Trophoblast cell (in vitro differentiated cells and primary cell): Measurements from ENCODE around the gene DEDD.

Experiments used
- DNase-seq, 2 donors: peaks; one replicate each; pipeline ENCODE4 v3.0.0-alpha.2; 2016
- H2AFZ ChIP-seq: 2 replicates; pipeline ENCODE4 v1.6.1; 2013; ENCODE audit warnings: low read length, moderate library complexity, mild to moderate bottlenecking; ENCODE audit not compliant: insufficient read depth, poor library complexity
- H2AK5ac ChIP-seq: 2 replicates; pipeline ENCODE4 v1.6.1; 2013; ENCODE audit warnings: mild to moderate bottlenecking, low read length
- H2BK120ac ChIP-seq: 2 replicates; pipeline ENCODE4 v1.6.1; 2013; ENCODE audit warnings: low read length, mild to moderate bottlenecking, moderate library complexity; ENCODE audit not compliant: insufficient read depth, poor library complexity
- H2BK12ac ChIP-seq: 2 replicates; pipeline ENCODE4 v1.6.1; 2013; ENCODE audit warnings: mild to moderate bottlenecking, low read length, moderate library complexity
- H2BK5ac ChIP-seq: 2 replicates; pipeline ENCODE4 v1.6.1; 2013; ENCODE audit warnings: low read length, low read depth, moderate library complexity, mild to moderate bottlenecking; ENCODE audit not compliant: poor library complexity
- H3K14ac ChIP-seq: 2 replicates; pipeline ENCODE4 v1.6.1; 2013; ENCODE audit warnings: mild to moderate bottlenecking, low read length
- H3K18ac ChIP-seq: 2 replicates; pipeline ENCODE4 v1.6.1; 2013; ENCODE audit warnings: mild to moderate bottlenecking, low read length
- H3K23ac ChIP-seq: 2 replicates; pipeline ENCODE4 v1.6.1; 2013; ENCODE audit warnings: low read length
- H3K27ac ChIP-seq: 2 replicates; pipeline ENCODE4 v1.5.1; 2013; ENCODE audit warnings: low read depth, mild to moderate bottlenecking, inconsistent platforms, low read length, moderate library complexity
- H3K27me3 ChIP-seq: 2 replicates; pipeline ENCODE4 v1.6.1; 2013; ENCODE audit warnings: inconsistent platforms, mild to moderate bottlenecking, low read length, moderate library complexity; ENCODE audit not compliant: insufficient read depth
- H3K36me3 ChIP-seq, 2 experiments: 1 replicate in 1 of 2; 2 replicates in 1 of 2; pipeline ENCODE4 v1.6.1; 2013; ENCODE audit warnings: low read length in 2 of 2, mild to moderate bottlenecking in 2 of 2, moderate library complexity in 1 of 2; ENCODE audit not compliant: insufficient read depth in 2 of 2, control insufficient read depth in 1 of 2
- H3K4ac ChIP-seq: 2 replicates; pipeline ENCODE4 v1.6.1; 2013; ENCODE audit warnings: low read depth, mild to moderate bottlenecking, low read length, moderate library complexity
- H3K4me1 ChIP-seq, 2 experiments: 1 replicate in 1 of 2; 2 replicates in 1 of 2; pipeline ENCODE4 v1.6.1; 2013; ENCODE audit warnings: low read length in 2 of 2, mild to moderate bottlenecking in 2 of 2, moderate library complexity in 1 of 2; ENCODE audit not compliant: insufficient read depth in 2 of 2, control insufficient read depth in 1 of 2
- H3K4me2 ChIP-seq: 2 replicates; pipeline ENCODE4 v1.6.1; 2013; ENCODE audit warnings: inconsistent platforms, mild to moderate bottlenecking, low read length, moderate library complexity
- H3K4me3 ChIP-seq: 2 replicates; pipeline ENCODE4 v1.5.1; 2013; ENCODE audit warnings: mild to moderate bottlenecking, low read depth, low read length, inconsistent platforms
- H3K79me1 ChIP-seq: one replicate; pipeline ENCODE4 v1.6.1; 2013; ENCODE audit warnings: low read length
- H3K79me2 ChIP-seq: 2 replicates; pipeline ENCODE4 v1.6.1; 2013; ENCODE audit warnings: low read length, mild to moderate bottlenecking; ENCODE audit not compliant: control insufficient read depth, insufficient read depth, poor library complexity
- H3K9ac ChIP-seq: 2 replicates; pipeline ENCODE4 v1.6.1; 2013; ENCODE audit warnings: mild to moderate bottlenecking, low read length
- H3K9me3 ChIP-seq: 2 replicates; pipeline ENCODE4 v1.6.1; 2013; ENCODE audit warnings: low read depth, mild to moderate bottlenecking, control low read depth, inconsistent platforms, low read length; ENCODE audit not compliant: insufficient read depth
- H4K12ac ChIP-seq: 2 replicates; pipeline ENCODE4 v1.6.1; 2013; ENCODE audit warnings: low read depth, mild to moderate bottlenecking, low read length, moderate library complexity
- H4K8ac ChIP-seq: 2 replicates; pipeline ENCODE4 v1.6.1; 2013; ENCODE audit warnings: low read depth, mild to moderate bottlenecking, low read length, moderate library complexity
- H4K91ac ChIP-seq: one replicate; pipeline ENCODE4 v1.6.1; 2013; ENCODE audit warnings: low read depth, mild to moderate bottlenecking, low read length, moderate library complexity
- WGBS: extraction: QIAGEN DNeasy Blood & Tissue Kit; methylation state at CpG from one replicate; pipeline ENCODE4 v1.1.7; 2013; ENCODE audit warnings: missing lambda C conversion rate; ENCODE audit not compliant: insufficient read length, insufficient coverage; ENCODE audit errors: extremely low coverage; 5-methylcytosine and 5-hydroxymethylcytosine counted together

The DEDD gene

DNA sequence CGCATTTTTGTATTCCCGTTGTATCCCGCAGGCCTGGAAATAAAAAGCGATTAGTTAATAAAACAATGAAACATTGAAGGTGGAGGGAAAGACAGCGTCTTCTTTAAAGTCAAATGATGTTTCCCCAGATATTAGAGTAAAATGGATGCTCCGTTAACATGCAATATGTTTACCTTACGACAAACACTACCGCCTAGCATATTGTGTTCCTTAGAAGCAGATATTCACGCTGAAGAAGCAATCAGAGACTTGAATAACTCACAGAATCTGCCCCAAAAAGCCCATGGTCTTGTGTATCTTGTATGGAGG lies 45.4 kb upstream of the DEDD start:
- H3K27ac ChIP-seq, result no peak overlapping the region
- no CpG with 5 or more reads among the region's 9 CpGs for WGBS
- peak overlapping the region; percentile 33 for H2BK120ac ChIP-seq
- peak overlapping the region; percentile 54 for H3K18ac ChIP-seq
- peak overlapping the region; percentile 95 for H2AFZ ChIP-seq
- H2BK5ac ChIP-seq, result no peak overlapping the region
- no peak overlapping the region for H3K9ac ChIP-seq
- peaks cover 2% of the 10 kb centered on the region for H3K9me3 ChIP-seq
- peaks cover 16 to 21% of the 10 kb centered on the region in 2 experiments for H3K36me3 ChIP-seq
- peak overlapping the region; percentile 95 for H4K8ac ChIP-seq
- peak overlapping the region; percentile 13 for H3K4me3 ChIP-seq
- H3K14ac ChIP-seq, result no peak overlapping the region
- H2BK12ac ChIP-seq, result no peak overlapping the region
- H4K91ac ChIP-seq, result peak overlapping the region; percentile 76
- H3K23ac ChIP-seq, result no peak overlapping the region
- H3K79me1 ChIP-seq, result peaks cover 8% of the 10 kb centered on the region
- no peak overlapping the region for H4K12ac ChIP-seq
- peak overlapping the region; percentile 97 for H3K4me2 ChIP-seq
- H3K4me1 ChIP-seq, result peaks cover 6 to 8% of the 10 kb centered on the region in 2 experiments
- no peaks in the 10 kb centered on the region for H3K27me3 ChIP-seq
- DNase-seq, result no peak
- peaks cover 8% of the 10 kb centered on the region for H3K79me2 ChIP-seq
- no peak overlapping the region for H2AK5ac ChIP-seq
- no peak overlapping the region for H3K4ac ChIP-seq

GRCh38 chr1:161177112-161177935 lies 44.9 kb upstream of the DEDD start, which contains the start of gene B4GALT3:
TSS of gene B4GALT3 (minus strand) at chr1:161177507. CDS start at chr1:161176060, 1,447 bp downstream.
- Histone ChIP-seq H2BK5ac (peak within 1 kb of the TSS; percentile 82), H2BK12ac (no peak within 1 kb of the TSS), H3K36me3 (peaks cover 19 to 27% of the 10 kb centered on the region in 2 experiments), H3K4ac (peak within 1 kb of the TSS; percentile 53), H3K9me3 (peaks cover 2% of the 10 kb centered on the region), H3K79me1 (peaks cover 8% of the 10 kb centered on the region), H3K23ac (no peak within 1 kb of the TSS), H3K9ac (peak within 1 kb of the TSS; percentile 87), H3K27ac (peak within 1 kb of the TSS; percentile 31), H3K14ac (peak within 1 kb of the TSS; percentile 96), H3K79me2 (peaks cover 8% of the 10 kb centered on the region), H3K27me3 (no peaks in the 10 kb centered on the region), H2AK5ac (peak within 1 kb of the TSS; percentile 12), H3K18ac (peak within 1 kb of the TSS; percentile 98), H3K4me3 (peak within 1 kb of the TSS; percentile 91), H4K8ac (peak within 1 kb of the TSS; percentile 96), H3K4me2 (peak within 1 kb of the TSS; percentile 97), H2AFZ (peak within 1 kb of the TSS; percentile 95), H4K12ac (peak within 1 kb of the TSS; percentile 87), H2BK120ac (peak within 1 kb of the TSS; percentile 88), H3K4me1 (peaks cover 6 to 8% of the 10 kb centered on the region in 2 experiments), H4K91ac (peak within 1 kb of the TSS; percentile 92)
- peak; percentile 80 to 87 for DNase-seq
- no CpG with 5 or more reads among the region's 50 CpGs for WGBS

- H3K14ac ChIP-seq, result peak overlapping the region; percentile 96
- no peak overlapping the region for H2AK5ac ChIP-seq
- no peak overlapping the region for H4K12ac ChIP-seq
- H4K91ac ChIP-seq, result peak overlapping the region; percentile 92
- H4K8ac ChIP-seq, result peak overlapping the region; percentile 96
- H2BK120ac ChIP-seq, result peak overlapping the region; percentile 88
- H3K18ac ChIP-seq, result peak overlapping the region; percentile 14
- H3K4me1 ChIP-seq, result peaks cover 6 to 8% of the 10 kb centered on the region in 2 experiments
- no peak for DNase-seq
- peak overlapping the region; percentile 87 for H3K9ac ChIP-seq
- peak overlapping the region; percentile 91 for H3K4me3 ChIP-seq
- peak overlapping the region; percentile 97 for H3K4me2 ChIP-seq
- H3K27me3 ChIP-seq, result no peaks in the 10 kb centered on the region
- no CpG with 5 or more reads among the region's 17 CpGs for WGBS
- H3K79me1 ChIP-seq, result peaks cover 8% of the 10 kb centered on the region
- H2BK12ac ChIP-seq, result no peak overlapping the region
- no peak overlapping the region for H2AFZ ChIP-seq
- H3K4ac ChIP-seq, result no peak overlapping the region
- no peak overlapping the region for H3K23ac ChIP-seq
- H3K79me2 ChIP-seq, result peaks cover 8% of the 10 kb centered on the region
- no peak overlapping the region for H3K27ac ChIP-seq
- peaks cover 2% of the 10 kb centered on the region for H3K9me3 ChIP-seq
- peaks cover 24 to 33% of the 10 kb centered on the region in 2 experiments for H3K36me3 ChIP-seq
- H2BK5ac ChIP-seq, result no peak overlapping the region
These were observed 44.1 kb upstream of the DEDD start for GRCh38 chr1:161176468-161177111.

DNA sequence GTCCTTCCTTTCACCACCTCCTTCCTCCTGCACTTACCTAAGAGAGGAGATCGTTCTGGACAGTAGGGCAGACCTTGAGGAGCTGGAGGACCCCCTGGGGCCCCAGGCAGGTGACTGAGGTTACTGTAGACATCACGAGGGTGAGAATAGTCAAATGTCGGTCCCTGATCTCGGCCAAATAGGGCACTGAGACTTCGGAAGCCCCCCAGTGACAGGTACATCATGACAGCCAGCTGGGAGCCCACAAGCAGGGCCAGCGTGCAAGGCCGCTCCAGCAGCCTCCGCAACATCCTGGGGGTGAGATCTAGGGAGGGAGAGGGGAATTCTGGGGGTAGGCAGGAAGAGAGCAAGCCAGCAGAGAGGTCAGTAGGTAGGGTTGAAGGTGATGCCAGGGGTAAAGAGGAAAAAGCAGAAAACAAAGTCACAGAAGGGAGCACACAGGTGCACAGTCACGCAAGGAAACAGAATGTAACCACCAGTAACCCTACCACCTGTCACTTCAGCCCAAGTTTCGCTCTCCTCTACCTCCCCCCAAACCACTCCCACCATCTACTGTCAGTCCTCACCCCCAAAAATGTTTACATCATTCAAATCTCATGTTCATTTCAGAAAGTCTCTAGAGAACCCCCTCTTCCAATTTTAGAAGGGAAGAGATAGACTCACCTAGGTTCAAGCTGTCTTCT lies 43.4 kb upstream of the DEDD start:
- Histone ChIP-seq H3K9ac (no peak overlapping the region), H4K8ac (no peak overlapping the region), H3K4me1 (peaks cover 6 to 8% of the 10 kb centered on the region in 2 experiments), H3K23ac (no peak overlapping the region), H3K18ac (no peak overlapping the region), H3K27ac (no peak overlapping the region), H4K91ac (no peak overlapping the region), H3K36me3 (peaks cover 29 to 39% of the 10 kb centered on the region in 2 experiments), H3K79me2 (peaks cover 8% of the 10 kb centered on the region), H2BK12ac (no peak overlapping the region), H2AK5ac (no peak overlapping the region), H3K4me2 (peak overlapping the region; percentile 97), H2BK120ac (no peak overlapping the region), H2BK5ac (no peak overlapping the region), H3K9me3 (peaks cover 2% of the 10 kb centered on the region), H3K4me3 (no peak overlapping the region), H3K14ac (no peak overlapping the region), H3K79me1 (peaks cover 8% of the 10 kb centered on the region), H3K4ac (no peak overlapping the region), H3K27me3 (no peaks in the 10 kb centered on the region), H4K12ac (no peak overlapping the region), H2AFZ (no peak overlapping the region)
- DNase-seq, result no peak
- WGBS, result no CpG with 5 or more reads among the region's 10 CpGs
